GM12878 (cell line): ENCODE results near the gene SACS. TPM values are rescaled to one million over a fixed set of nuclear protein-coding genes. Genes with fewer than 3 reads are reported as not detected.

ENCODE experiments used
- ATAC-seq: fragments of 200-7000 bp; cut with Tn5 transposase; 3 replicates; pipeline ENCODE4 v1.9.1; 2020; ENCODE audit warnings: mild to moderate bottlenecking, moderate library complexity
- BruUV-seq: library from RNA; stranded (reverse); fragments of 400-500 nt; replicated peaks from 2 replicates; lab custom pipeline; 2021; lab: Mats Ljungman, UMichigan
- CTCF ChIA-PET: fragments of 300-600 bp; sonication (Branson Sonifier 250); formaldehyde crosslinking; extraction: SDS; loops from one replicate; lab custom pipeline; 2021; ENCODE audit warnings: inconsistent platforms; lab: Yijun Ruan, JAX
- POLR2A ChIA-PET: fragments of 350-600 bp; formaldehyde crosslinking; extraction: SDS; loops from one replicate; lab custom pipeline; 2021; ENCODE audit warnings: inconsistent platforms; lab: Charles Lee
- RAD21 ChIA-PET: fragments of 300-600 bp; sonication (Branson Sonifier 250); formaldehyde crosslinking; loops from one replicate; lab custom pipeline; 2023; ENCODE audit warnings: antibody characterized with exemption; ENCODE audit not compliant: unreplicated experiment; lab: Charles Lee
- SMC1A ChIA-PET: fragments of 300-600 bp; sonication (Branson Sonifier 250); formaldehyde crosslinking; loops from one replicate; lab custom pipeline; 2023; ENCODE audit not compliant: unreplicated experiment, uncharacterized antibody; lab: Charles Lee
- DNase-seq: peaks from one replicate; pipeline ENCODE4 v3.0.0-alpha.2; 2011; ENCODE audit warnings: low read depth, low spot score
- FAIRE-seq: peaks from 3 replicates; lab custom pipeline; 2011; peaks lifted over from hg19 to GRCh38; lab: Jason Lieb, UNC
- H2AFZ ChIP-seq: 2 replicates; pipeline ENCODE4 v1.6.0; 2011; ENCODE audit warnings: low read depth, low read length, control low read depth; ENCODE audit not compliant: control insufficient read depth
- H3K27ac ChIP-seq: 2 replicates; pipeline ENCODE4 v1.5.1; 2011; ENCODE audit warnings: control low read depth; ENCODE audit not compliant: control insufficient read depth, insufficient read depth
- H3K27me3 ChIP-seq, 2 experiments: replicated peaks in 1 of 2; 2 replicates each; pipeline versions ENCODE4 v1.6.0 to v1.6.1; 2011; ENCODE audit warnings: low read length in 1 of 2; ENCODE audit not compliant: control insufficient read depth in 2 of 2, insufficient read depth in 2 of 2
- H3K36me3 ChIP-seq, 2 experiments: 2 replicates each; pipeline ENCODE4 v1.5.1; 2011; ENCODE audit warnings: low read length in 1 of 2; ENCODE audit not compliant: control insufficient read depth in 2 of 2, insufficient read depth in 2 of 2
- H3K4me1 ChIP-seq: 2 replicates; pipeline ENCODE4 v1.6.1; 2011; ENCODE audit warnings: mild to moderate bottlenecking, low read length, moderate library complexity, mixed read lengths; ENCODE audit not compliant: control insufficient read depth, insufficient read depth
- H3K4me2 ChIP-seq: 2 replicates; pipeline ENCODE4 v1.6.0; 2011; ENCODE audit warnings: control low read depth; ENCODE audit not compliant: control insufficient read depth, insufficient read depth
- H3K4me3 ChIP-seq: fragments of 200-600 bp; sonication (generic); 2 replicates; pipeline ENCODE4 v1.5.1; 2016
- H3K79me2 ChIP-seq: 2 replicates; pipeline ENCODE4 v1.6.0; 2011; ENCODE audit warnings: low read length; ENCODE audit not compliant: control insufficient read depth, insufficient read depth
- H3K9ac ChIP-seq: 2 replicates; pipeline ENCODE4 v1.8.0; 2011; ENCODE audit warnings: low read length, control low read depth, mixed read lengths; ENCODE audit not compliant: control insufficient read depth, insufficient read depth
- H3K9me3 ChIP-seq: replicated peaks from 3 replicates; pipeline ENCODE4 v1.5.1; 2011; ENCODE audit warnings: mild to moderate bottlenecking, low read length; ENCODE audit not compliant: control insufficient read depth, insufficient read depth
- H4K20me1 ChIP-seq: 2 replicates; pipeline ENCODE4 v1.6.0; 2011; ENCODE audit not compliant: control insufficient read depth, insufficient read depth
- ATF2 ChIP-seq: IDR thresholded peaks from 2 replicates; pipeline ENCODE4 v1.6.1; 2012; ENCODE audit warnings: low read length, inconsistent platforms
- CEBPB ChIP-seq, 2 experiments: fragments of 150-350 bp in 1 of 2; IDR thresholded peaks; 2 replicates each; pipeline ENCODE4 v1.6.1; 2012 to 2014; ENCODE audit warnings: low read depth in 2 of 2, low read length in 2 of 2, borderline replicate concordance in 1 of 2, inconsistent platforms in 1 of 2
- CREB1 ChIP-seq: IDR thresholded peaks from 2 replicates; pipeline ENCODE4 v1.6.1; 2012; ENCODE audit warnings: low read depth, mild to moderate bottlenecking, inconsistent platforms
- E4F1 ChIP-seq: fragments of 450-650 bp; IDR thresholded peaks from 2 replicates; pipeline ENCODE4 v1.6.1; 2018; ENCODE audit warnings: borderline replicate concordance, mild to moderate bottlenecking; ENCODE audit not compliant: partially characterized antibody
- EP300 ChIP-seq, 2 experiments: fragments of 150-350 bp in 1 of 2; IDR thresholded peaks; 2 replicates each; pipeline ENCODE4 v1.6.1; 2011 to 2012; ENCODE audit warnings: low read depth in 2 of 2, low read length in 2 of 2, borderline replicate concordance in 1 of 2, improper control_type of control experiment in 1 of 2, inconsistent platforms in 1 of 2; ENCODE audit not compliant: control insufficient read depth in 1 of 2
- ETV6 ChIP-seq, 2 experiments: fragments of 450-650 bp in 1 of 2; IDR thresholded peaks in 1 of 2; conservative IDR thresholded peaks in 1 of 2; 2 replicates each; pipeline ENCODE4 v1.6.1; 2014; ENCODE audit warnings: antibody characterized with exemption in 1 of 2, borderline replicate concordance in 1 of 2, low read depth in 1 of 2, mild to moderate bottlenecking in 1 of 2, moderate library complexity in 1 of 2
- FOXM1 ChIP-seq: IDR thresholded peaks from 2 replicates; pipeline ENCODE4 v1.6.1; 2012; ENCODE audit warnings: low read depth, mild to moderate bottlenecking, inconsistent platforms, low read length, moderate library complexity
- HDAC6 ChIP-seq: fragments of 200-600 bp; sonication (generic); IDR thresholded peaks from one replicate; pipeline ENCODE4 v1.8.0; 2017; ENCODE audit warnings: antibody characterized with exemption; ENCODE audit not compliant: unreplicated experiment
- HDGF ChIP-seq: fragments of 450-650 bp; IDR thresholded peaks from 2 replicates; pipeline ENCODE4 v1.6.1; 2016; ENCODE audit warnings: antibody characterized with exemption
- IKZF2 ChIP-seq, 2 experiments: fragments of 450-650 bp; IDR thresholded peaks; 2 replicates each; pipeline ENCODE4 v1.6.1; 2017; ENCODE audit warnings: mild to moderate bottlenecking in 2 of 2, moderate library complexity in 2 of 2
- KDM1A ChIP-seq: fragments of 200-600 bp; sonication (generic); IDR thresholded peaks from 2 replicates; pipeline ENCODE4 v1.6.1; 2016; ENCODE audit warnings: borderline replicate concordance
- SUPT20H ChIP-seq: IDR thresholded peaks from 2 replicates; pipeline ENCODE4 v1.6.1; 2011; ENCODE audit warnings: low read depth, mild to moderate bottlenecking, low read length, moderate library complexity, borderline replicate concordance; ENCODE audit not compliant: control insufficient read depth
- SUZ12 ChIP-seq: fragments of 200-600 bp; sonication (generic); IDR thresholded peaks from one replicate; pipeline ENCODE4 v1.6.1; 2018; ENCODE audit warnings: antibody characterized with exemption, mild to moderate bottlenecking; ENCODE audit not compliant: unreplicated experiment
- TCF12 ChIP-seq: IDR thresholded peaks from 2 replicates; pipeline ENCODE4 v1.6.1; 2011; ENCODE audit warnings: low read depth, mild to moderate bottlenecking, low read length
- ZBTB40 ChIP-seq: fragments of 450-650 bp; IDR thresholded peaks from 2 replicates; pipeline ENCODE4 v1.6.1; 2016; ENCODE audit warnings: mild to moderate bottlenecking, moderate library complexity, borderline replicate concordance
- WGBS: methylation state at CpG from one replicate; pipeline ENCODE4 v1.1.6; 2016; ENCODE audit warnings: low lambda C conversion rate; ENCODE audit not compliant: insufficient replicate concordance, insufficient coverage; ENCODE audit errors: missing lambda C conversion rate; 5-methylcytosine and 5-hydroxymethylcytosine counted together
- in situ Hi-C: fragments of 300-500 bp; cut with MboI; formaldehyde crosslinking; loops from 9 replicates; pipeline ENCODE4 v1.14.3; 2018; ENCODE audit warnings: mixed read lengths
- intact Hi-C: fragments of 100-400 bp; cut with micrococcal nuclease; formaldehyde crosslinking; loops from one replicate; pipeline ENCODE4 v1.14.2; 2022; ENCODE audit not compliant: unreplicated experiment
- polyA plus RNA-seq, 11 experiments: library from polyadenylated mRNA; depleted of rRNA in 4 of 11; unstranded in 6 of 11; stranded (reverse) in 5 of 11; fragments of >200 nt; fragmentation: Nextera tagmentation in 4 of 11; fragmentation: Illumina TruSeq in 1 of 11; extraction: Ambion mirVana in 4 of 11; extraction: Trizol in 1 of 11; gene quantifications; 1 replicate in 1 of 11; 2 replicates in 10 of 11; pipeline versions ENCODE4 v1.2.1 to v1.2.3, GENCODE V29; 2011 to 2016; ENCODE audit warnings: inconsistent platforms in 2 of 11, missing spikeins in 2 of 11, low read depth in 1 of 11
- total RNA-seq, 4 experiments: library from RNA; depleted of rRNA in 3 of 4; stranded (reverse); fragments of >200 nt in 3 of 4; fragmentation: Illumina TruSeq in 1 of 4; extraction: Trizol in 1 of 4; gene quantifications; 2 replicates each; pipeline versions ENCODE4 v1.2.1 to v1.2.3, GENCODE V29; 2013 to 2021

The SACS gene
- total and polyA plus RNA-seq, 10 of the 15 experiments (the other 5 are each of a cell fraction or from before 2014, with no cell fraction given), result 9.9 to 74.9 (median 22.1) TPM

DNA sequence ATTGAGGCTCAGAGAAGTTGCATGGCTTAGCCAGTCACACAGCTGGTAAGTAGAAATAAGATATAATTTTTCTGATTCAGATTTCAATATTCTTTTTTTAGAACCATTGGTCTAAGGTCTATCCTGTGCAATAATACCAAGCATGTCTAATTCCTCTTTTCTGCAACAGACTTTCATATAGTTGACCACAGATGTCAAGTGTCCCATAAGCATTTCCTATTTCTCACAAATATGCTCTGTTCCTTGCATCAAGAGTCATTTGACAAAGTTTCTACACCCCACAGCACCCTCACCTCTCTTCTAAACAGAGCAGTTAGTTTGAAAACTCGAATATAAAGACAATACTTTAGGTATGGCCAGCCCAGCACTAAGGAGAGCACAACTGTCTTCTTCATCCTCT lies 26.8 kb upstream of the SACS start:
- peak; percentile 71 for DNase-seq
- intact Hi-C loops, result loop anchor here (5.0 to 10.0 kb wide), 2 partner anchors 83 to 764 kb away; no protein-coding TSS in a partner anchor
- peak; percentile 82 for ATAC-seq
- ChIA-PET SMC1A (no interaction called here), CTCF (no interaction called here), RAD21 (no interaction called here), POLR2A (interaction anchor here (1.2 kb wide), 1 partner anchor 37 kb away, joined by 4 read pairs; no protein-coding TSS in a partner anchor)
- peaks cover 34% of the 10 kb centered on the region for H3K4me1 ChIP-seq
- no peaks in the 10 kb centered on the region for H3K27me3 ChIP-seq
- no peaks in the 10 kb centered on the region for H3K79me2 ChIP-seq
- WGBS, result 0% methylated on average over 1 of the region's 1 CpG
- peaks cover 3% of the 10 kb centered on the region for H3K9me3 ChIP-seq
- peak overlapping the region; percentile 51; the same call in 1 of the 2 replicates for H3K27ac ChIP-seq
- in situ Hi-C loops, result no loop called here
- no peaks in the 10 kb centered on the region for H4K20me1 ChIP-seq
- H3K36me3 ChIP-seq, result no peaks in the 10 kb centered on the region
- no peak overlapping the region for H2AFZ ChIP-seq
- peak overlapping the region; percentile 61 for H3K4me2 ChIP-seq
- peak; percentile 61 for FAIRE-seq
- H3K9ac ChIP-seq, result no peak overlapping the region
- no peak overlapping the region for H3K4me3 ChIP-seq
- no TSS peak for BruUV-seq
- 0 out of 4 replicates have a peak, but pooled peaks of 1 of the 2 experiments have one; percentile 22 for TF ChIP-seq EP300 (IDR thresholded peaks at IDR 0.05; ENCODE audit: borderline replicate concordance in 1 of 2, control insufficient read depth in 1 of 2, low read depth in 2 of 2, low read length in 2 of 2)
- TF ChIP-seq E4F1, result no peak
- TF ChIP-seq KDM1A, result no peak
- TF ChIP-seq ATF2, result peak; percentile 60
- TF ChIP-seq ETV6 (conservative IDR thresholded peaks at IDR 0.05 in 1 of 2, IDR thresholded peaks at IDR 0.05 in 1 of 2; ENCODE audit: borderline replicate concordance in 1 of 2, low read depth in 1 of 2), result peak in 1 of 2 experiments; percentile 44; a peak in 1 of 4 replicates
- no peak for TF ChIP-seq HDAC6
- TF ChIP-seq FOXM1, result peak; percentile 45; the same call in 1 of the 2 replicates
- TF ChIP-seq TCF12, result no peak
- TF ChIP-seq IKZF2 (IDR thresholded peaks at IDR 0.05), result 0 out of 4 replicates have a peak, but pooled peaks of 1 of the 2 experiments have one; percentile 17
- TF ChIP-seq SUZ12, result no peak
- no peak for TF ChIP-seq ZBTB40
- TF ChIP-seq CREB1, result no peak
- no peak for TF ChIP-seq HDGF
- no peak for TF ChIP-seq SUPT20H
- no peak for TF ChIP-seq CEBPB (IDR thresholded peaks at IDR 0.05; ENCODE audit: borderline replicate concordance in 1 of 2, low read depth in 2 of 2, low read length in 2 of 2)
